GM19023 (cell line): ENCODE data around the gene MYBPC1.
"Not testable (repeated sequence)": the region's sequence is repeated elsewhere in the genome, so short reads cannot be mapped to it uniquely, and the experiment has no call there.

Source experiments
- ATAC-seq: cut with Tn5 transposase; IDR thresholded peaks from one replicate; pipeline ENCODE4 v1.9.1; 2021; ENCODE audit warnings: mild to moderate bottlenecking, moderate library complexity; ENCODE audit not compliant: unreplicated experiment

MYBPC1 gene

DNA sequence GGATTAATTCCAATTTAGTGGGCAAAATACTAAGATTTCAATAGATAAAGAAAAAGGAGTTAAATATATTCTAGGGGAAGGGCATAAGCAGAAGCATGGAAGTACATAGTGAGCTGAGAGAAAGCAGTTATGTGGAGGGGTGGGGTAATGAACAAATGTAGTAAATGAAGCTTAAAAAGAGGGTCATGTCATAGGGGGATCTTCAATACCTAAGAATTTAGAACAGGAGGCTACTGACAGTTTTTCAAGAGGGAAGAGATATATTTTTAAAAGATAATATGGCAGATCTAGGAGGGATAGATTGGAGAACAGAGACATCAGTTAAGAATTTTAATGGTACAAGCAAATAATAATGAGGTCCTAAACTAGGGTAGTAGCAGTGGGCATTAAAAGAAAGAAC, 135.1 kb downstream of the MYBPC1 start:
- ATAC-seq = no peak

DNA sequence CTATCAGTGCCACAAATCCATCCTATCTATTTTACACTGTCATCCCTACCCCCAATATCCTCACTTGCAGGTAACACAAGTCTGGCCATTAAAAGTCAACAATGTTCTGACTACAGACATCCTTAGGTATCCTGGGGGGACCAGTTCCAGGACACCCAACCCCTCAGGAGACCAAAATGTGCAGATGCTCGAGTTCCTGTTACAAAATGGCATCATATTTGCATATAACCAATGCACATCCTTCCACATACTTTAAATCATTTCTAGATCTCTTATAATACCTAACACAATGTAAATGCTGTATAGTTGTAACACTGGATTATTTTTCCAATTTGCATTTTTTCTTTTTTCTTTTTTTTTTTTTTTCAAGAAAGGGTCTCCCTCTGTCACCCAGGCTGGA, 137.5 kb downstream of the MYBPC1 start:
- no peak for ATAC-seq

DNA sequence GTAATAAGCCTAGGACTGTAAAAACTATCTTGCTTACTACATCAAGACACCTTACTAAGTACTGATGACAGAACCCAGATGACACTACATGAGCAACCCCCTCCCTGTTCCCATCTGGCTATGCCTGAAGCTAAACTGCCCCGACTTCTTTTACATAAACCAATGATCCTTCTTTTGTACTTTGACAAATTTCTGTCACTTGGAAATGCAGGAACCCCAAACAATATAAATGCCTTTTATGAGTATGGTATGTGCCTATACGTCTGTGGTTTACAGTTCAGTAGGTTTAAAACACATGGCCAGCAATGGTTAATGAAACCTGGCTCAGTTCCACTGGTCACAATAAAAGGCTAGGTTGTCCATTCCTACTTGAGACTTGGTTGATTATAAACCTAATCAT, 138.4 kb downstream of the MYBPC1 start:
- ATAC-seq = no peak

DNA sequence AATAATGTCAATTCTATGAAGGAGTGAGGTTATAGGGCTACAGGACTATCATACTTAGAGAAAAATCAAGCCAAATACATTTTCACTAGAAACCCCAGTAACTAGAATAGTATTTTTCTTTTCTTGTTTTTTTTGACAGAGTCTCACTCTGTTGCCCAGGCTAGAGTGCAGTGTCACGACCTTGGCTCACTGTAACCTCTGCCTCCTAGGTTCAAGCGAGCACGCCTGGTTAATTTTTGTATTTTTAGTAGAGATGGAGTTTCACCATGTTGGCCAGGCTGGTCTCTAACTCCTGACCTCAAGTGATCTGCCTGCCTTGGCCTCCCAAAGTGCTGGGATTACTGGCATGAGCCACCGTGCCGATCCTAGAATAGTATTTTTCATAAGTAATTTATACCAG, 139.7 kb downstream of the MYBPC1 start:
- not testable (repeated sequence) for ATAC-seq
